Psoas muscle (tissue), 8 donors: Measurements from ENCODE around the gene FUT3. TPM values are rescaled to one million over a fixed set of nuclear protein-coding genes. Genes with fewer than 3 reads are reported as not detected.

ENCODE experiments used
- ATAC-seq, 4 donors: fragments of 200-7000 bp; cut with Tn5 transposase; one replicate each; pipeline ENCODE4 v1.9.1; 2020; ENCODE audit warnings: moderate library complexity in 3 of 4, mild to moderate bottlenecking in 2 of 4
- DNase-seq, 2 donors: peaks; one replicate each; pipeline ENCODE4 v3.0.0-alpha.2; 2020
- H3K27ac ChIP-seq: fragments of 200-600 bp; one replicate; pipeline ENCODE4 v1.8.0; 2022
- H3K27me3 ChIP-seq, 3 donors: fragments of 200-600 bp in 1 of 3; one replicate each; pipeline versions ENCODE4 v1.6.1 to v1.8.0; 2013 to 2022; ENCODE audit warnings: low read length in 2 of 3, mild to moderate bottlenecking in 2 of 3, moderate library complexity in 1 of 3; ENCODE audit not compliant: insufficient read depth in 3 of 3
- H3K36me3 ChIP-seq, 2 donors: fragments of 200-600 bp in 1 of 2; one replicate each; pipeline versions ENCODE4 v1.6.1 to v1.8.0; 2013 to 2022; ENCODE audit warnings: low read depth in 1 of 2, mild to moderate bottlenecking in 1 of 2, moderate library complexity in 1 of 2; ENCODE audit not compliant: insufficient read depth in 1 of 2
- H3K4me1 ChIP-seq: fragments of 200-600 bp; one replicate; pipeline ENCODE4 v1.8.0; 2022
- H3K4me3 ChIP-seq: fragments of 200-600 bp; one replicate; pipeline ENCODE4 v1.8.0; 2022; ENCODE audit warnings: mild to moderate bottlenecking
- H3K9me3 ChIP-seq: fragments of 200-600 bp; one replicate; pipeline ENCODE4 v1.8.0; 2022
- CTCF ChIP-seq: fragments of 200-600 bp; IDR thresholded peaks from one replicate; pipeline ENCODE4 v1.8.0; 2022; ENCODE audit warnings: antibody characterized with exemption
- WGBS, 3 donors: extraction: QIAGEN DNeasy Blood & Tissue Kit; methylation state at CpG; one replicate each; pipeline versions ENCODE4 v1.1.6 to v1.1.7; 2013; 5-methylcytosine and 5-hydroxymethylcytosine counted together
- intact Hi-C, 2 donors: fragments of 100-400 bp; cut with DNase I; formaldehyde crosslinking; loops; one replicate each; pipeline versions ENCODE4 v1.11.0 to v1.14.2; 2022
- polyA plus RNA-seq, 3 donors: library from polyadenylated mRNA; stranded (reverse); fragments of 200-250 nt; gene quantifications; one replicate each; pipeline ENCODE4 v1.2.3, GENCODE V29; 2013
- total RNA-seq, 4 donors: library from RNA; stranded (reverse); fragmentation: NEBNext Ultra II Directional in 2 of 4; extraction: Animal tissue kit (Norgen Biotek cat#: 25700) in 2 of 4; gene quantifications; one replicate each; pipeline versions ENCODE4 v1.2.1 to v1.2.4, GENCODE V29; 2021 to 2023
- donor health status: healthy with polysubstance abuse.
- donor health status: DM: no; HTN: no; CAD: no; lungs with moderate emphysema.
- donor health status: Bipolar disorder and iron deficiency.
- donor health status: healthy.
- donor health status: DM: yes; HTN: yes; CAD: no.
- donor health status: DM: no; HTN: no; CAD: no.
- donor health status: DM: no; HTN: no; CAD: no.
- donor health status: DM: yes; HTN: yes; CAD: no.

The FUT3 gene
- total and polyA plus RNA-seq, 7 donors: 0.03 to 0.19 TPM; not detected in 5

DNA sequence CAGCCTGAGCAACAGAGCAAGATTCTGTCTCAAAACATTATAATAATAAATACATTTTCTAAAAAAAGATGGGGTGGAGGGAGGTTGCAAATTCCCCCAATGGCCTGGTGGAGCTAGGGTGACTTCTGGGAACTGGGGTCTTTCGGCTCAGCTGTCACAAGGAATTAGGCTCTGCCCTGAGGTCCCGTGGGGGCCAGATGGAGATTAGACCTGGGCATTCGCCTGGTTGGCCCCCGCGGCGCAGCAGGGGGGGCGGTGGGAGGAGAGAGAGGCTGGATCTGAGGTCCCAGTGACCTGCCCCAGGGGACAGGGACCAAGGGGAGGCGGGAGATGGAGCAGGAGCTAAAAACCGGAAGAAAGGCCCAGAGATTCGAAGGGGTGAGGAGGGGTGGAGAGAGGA, 26.5 kb downstream of the FUT3 start:
- no peak for ATAC-seq
- H3K9me3 ChIP-seq: no peaks in the 10 kb centered on the region
- no peak overlapping the region for H3K27ac ChIP-seq
- H3K36me3 ChIP-seq: no peaks in the 10 kb centered on the region
- 60 to 63% (median 62%) methylated on average over 10 of the region's 10 CpGs for WGBS, 3 donors
- peaks cover 0 to 72% (median 29%) of the 10 kb centered on the region in 3 donors for H3K27me3 ChIP-seq
- intact Hi-C loops: no loop called here
- DNase-seq: no peak
- TF ChIP-seq CTCF: no peak
- H3K4me3 ChIP-seq: no peak overlapping the region
- no peaks in the 10 kb centered on the region for H3K4me1 ChIP-seq

DNA sequence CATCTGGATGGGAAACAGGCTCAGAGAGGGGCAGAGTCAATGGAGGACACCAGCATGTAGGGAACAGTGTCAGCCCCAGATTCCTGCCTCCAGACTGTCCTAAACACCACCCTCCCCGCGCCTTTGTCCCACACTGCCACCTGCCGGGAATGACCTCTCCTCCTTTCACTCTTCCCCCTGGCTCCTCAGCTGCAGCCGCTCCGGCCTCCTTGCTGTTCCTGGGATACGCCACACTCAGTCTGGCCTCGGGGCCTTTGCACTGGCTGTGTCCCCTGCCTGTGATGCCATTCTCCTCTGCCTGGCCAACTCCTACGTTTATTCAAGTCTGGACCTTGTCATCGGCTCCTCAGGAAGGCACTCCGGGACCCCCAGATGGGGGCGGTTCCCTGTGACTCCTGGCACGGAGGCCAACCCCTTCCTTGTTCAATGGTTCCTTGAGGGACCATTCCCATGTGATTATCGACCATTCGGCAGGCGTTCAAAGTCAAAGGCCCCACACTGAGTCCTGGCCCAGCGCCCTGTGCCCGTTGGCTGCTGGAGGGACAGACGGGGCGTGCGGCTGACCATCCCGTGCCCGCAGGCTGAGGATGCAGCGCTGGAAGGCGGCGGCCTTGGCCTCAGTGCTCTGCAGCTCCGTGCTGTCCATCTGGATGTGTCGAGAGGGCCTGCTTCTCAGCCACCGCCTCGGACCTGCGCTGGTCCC, 27.5 kb downstream of the FUT3 start:
- no peaks in the 10 kb centered on the region for H3K4me1 ChIP-seq
- ATAC-seq (no peak), DNase-seq (no peak)
- intact Hi-C loops: no loop called here
- no peak overlapping the region for H3K27ac ChIP-seq
- H3K27me3 ChIP-seq: peaks cover 0 to 72% (median 24%) of the 10 kb centered on the region in 3 donors
- WGBS, 3 donors: 75 to 81% (median 77%) methylated on average over 30 of the region's 30 CpGs
- no peak overlapping the region for H3K4me3 ChIP-seq
- no peaks in the 10 kb centered on the region for H3K36me3 ChIP-seq
- H3K9me3 ChIP-seq: no peaks in the 10 kb centered on the region
- no peak for TF ChIP-seq CTCF

DNA sequence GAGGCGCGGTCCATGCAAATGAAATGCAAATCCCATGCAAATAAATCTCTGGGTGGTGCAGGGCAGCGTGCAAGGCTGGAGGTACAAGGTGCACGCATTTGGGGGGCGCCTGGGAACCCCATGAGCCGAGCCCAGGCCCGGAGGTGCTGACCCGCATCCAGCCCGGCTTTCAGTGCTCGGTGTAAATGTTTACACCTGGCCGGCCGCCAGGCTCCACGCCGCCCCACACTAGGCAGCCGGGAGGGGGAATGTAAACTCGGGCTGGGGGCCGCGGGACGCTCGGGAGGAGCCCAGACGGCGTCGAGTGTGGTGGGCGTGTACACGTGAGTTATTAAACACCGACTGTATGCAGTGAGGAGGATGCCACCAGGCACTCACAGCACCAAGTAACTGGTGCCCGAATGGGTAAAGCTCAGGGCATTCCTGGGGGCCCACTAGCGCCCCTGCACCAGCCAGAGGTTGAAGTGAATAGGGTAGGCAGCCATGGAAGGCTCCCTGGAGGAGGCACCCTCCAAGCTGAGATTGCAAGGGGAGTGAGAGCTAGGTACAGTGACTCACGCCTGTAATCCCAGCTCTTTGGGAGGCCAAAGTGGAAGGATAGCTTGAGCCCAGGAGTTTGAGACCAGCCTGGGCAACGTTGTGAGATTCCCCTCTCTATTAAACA, 28.9 kb downstream of the FUT3 start:
- 41 to 49% (median 43%) methylated on average over 30 of the region's 30 CpGs for WGBS, 3 donors
- Histone ChIP-seq H3K4me3 (no peak overlapping the region), H3K4me1 (no peaks in the 10 kb centered on the region), H3K27ac (no peak overlapping the region), H3K9me3 (no peaks in the 10 kb centered on the region), H3K27me3 (peaks cover 0 to 59% (median 13%) of the 10 kb centered on the region in 3 donors), H3K36me3 (no peaks in the 10 kb centered on the region)
- no peak for ATAC-seq
- DNase-seq: no peak
- TF ChIP-seq CTCF: no peak
- intact Hi-C loops: no loop called here

GRCh38 chr19:5821521-5822180, 29.6 kb downstream of the FUT3 start:
- Histone ChIP-seq H3K4me3 (no peak overlapping the region), H3K9me3 (no peaks in the 10 kb centered on the region), H3K4me1 (no peaks in the 10 kb centered on the region), H3K36me3 (no peaks in the 10 kb centered on the region), H3K27me3 (peaks cover 0 to 52% (median 7%) of the 10 kb centered on the region in 3 donors), H3K27ac (no peak overlapping the region)
- intact Hi-C loops: no loop called here
- ATAC-seq (no peak), DNase-seq (no peak)
- no peak for TF ChIP-seq CTCF
- WGBS, 3 donors: 49 to 58% (median 54%) methylated on average over 8 of the region's 8 CpGs
